ENCODE measurements around the gene SRC. TPM values are rescaled to one million over a fixed set of nuclear protein-coding genes. Genes with fewer than 3 reads are reported as not detected.

Gene SRC
- total RNA-seq, 1 experiment from 2014 or later: 55.6 TPM

DNA sequence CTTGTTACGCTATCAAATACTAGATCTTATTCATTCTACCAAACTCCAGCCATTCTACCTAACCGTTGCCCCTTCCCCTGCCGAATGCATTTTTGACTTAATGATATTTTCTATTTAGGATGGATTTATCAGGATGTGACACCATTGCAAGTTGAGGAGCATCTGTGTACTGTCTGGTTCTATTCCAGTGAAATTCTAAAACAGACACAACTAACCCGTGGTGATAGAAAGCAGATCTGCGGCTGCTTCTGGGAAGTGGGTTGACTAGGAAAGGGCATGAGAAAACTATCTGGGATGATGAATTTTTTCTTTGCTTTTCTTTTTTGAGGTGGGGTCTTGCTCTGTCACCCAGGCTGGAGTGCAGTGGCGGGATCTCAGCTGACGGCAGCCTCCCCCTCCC lies 20.7 kb upstream of the SRC start:
- Histone ChIP-seq H3K79me2 (ENCODE audit: low read length) (no peaks in the 10 kb centered on the region), H3F3A (ENCODE audit: low read length, unreplicated experiment) (no peaks in the 10 kb centered on the region), H3K27ac (ENCODE audit: low read length) (no peak overlapping the region), H3K9me3 (ENCODE audit: low read length) (no peaks in the 10 kb centered on the region), H3K9ac (ENCODE audit: low read length) (no peak overlapping the region), H4K20me1 (ENCODE audit: low read length) (no peaks in the 10 kb centered on the region), H3K4me2 (ENCODE audit: low read length) (no peak overlapping the region), H3K4me1 (ENCODE audit: insufficient read depth, low read length) (no peaks in the 10 kb centered on the region), H3K4me3 (ENCODE audit: low read length) (no peak overlapping the region), H2AFZ (ENCODE audit: low read length) (no peak overlapping the region), H3K27me3 (ENCODE audit: low read length) (no peaks in the 10 kb centered on the region), H3K36me3 (ENCODE audit: low read depth, low read length) (no peaks in the 10 kb centered on the region), H3K9me2 (replicated peaks; ENCODE audit: low read length) (no peaks in the 10 kb centered on the region)
- TF ChIP-seq, protein P1, sequence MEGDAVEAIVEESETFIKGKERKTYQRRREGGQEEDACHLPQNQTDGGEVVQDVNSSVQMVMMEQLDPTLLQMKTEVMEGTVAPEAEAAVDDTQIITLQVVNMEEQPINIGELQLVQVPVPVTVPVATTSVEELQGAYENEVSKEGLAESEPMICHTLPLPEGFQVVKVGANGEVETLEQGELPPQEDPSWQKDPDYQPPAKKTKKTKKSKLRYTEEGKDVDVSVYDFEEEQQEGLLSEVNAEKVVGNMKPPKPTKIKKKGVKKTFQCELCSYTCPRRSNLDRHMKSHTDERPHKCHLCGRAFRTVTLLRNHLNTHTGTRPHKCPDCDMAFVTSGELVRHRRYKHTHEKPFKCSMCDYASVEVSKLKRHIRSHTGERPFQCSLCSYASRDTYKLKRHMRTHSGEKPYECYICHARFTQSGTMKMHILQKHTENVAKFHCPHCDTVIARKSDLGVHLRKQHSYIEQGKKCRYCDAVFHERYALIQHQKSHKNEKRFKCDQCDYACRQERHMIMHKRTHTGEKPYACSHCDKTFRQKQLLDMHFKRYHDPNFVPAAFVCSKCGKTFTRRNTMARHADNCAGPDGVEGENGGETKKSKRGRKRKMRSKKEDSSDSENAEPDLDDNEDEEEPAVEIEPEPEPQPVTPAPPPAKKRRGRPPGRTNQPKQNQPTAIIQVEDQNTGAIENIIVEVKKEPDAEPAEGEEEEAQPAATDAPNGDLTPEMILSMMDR (conservative IDR thresholded peaks at IDR 0.05; ENCODE audit: low read depth, low read length): no peak
- TF ChIP-seq EZH2 (IDR thresholded peaks at IDR 0.05; ENCODE audit: low read length, unreplicated experiment): no peak
- TF ChIP-seq EZH2phosphoT487 (IDR thresholded peaks at IDR 0.05; ENCODE audit: borderline replicate concordance, low read length): no peak
- DNase-seq (no peak), ATAC-seq (no peak)
- intact Hi-C loops (cut with micrococcal nuclease): no loop called here
- no TSS peak for BruUV-seq (replicated peaks)
- POLR2A ChIA-PET (ENCODE audit: unreplicated experiment): no interaction called here
- CTCF ChIA-PET: no interaction called here

DNA sequence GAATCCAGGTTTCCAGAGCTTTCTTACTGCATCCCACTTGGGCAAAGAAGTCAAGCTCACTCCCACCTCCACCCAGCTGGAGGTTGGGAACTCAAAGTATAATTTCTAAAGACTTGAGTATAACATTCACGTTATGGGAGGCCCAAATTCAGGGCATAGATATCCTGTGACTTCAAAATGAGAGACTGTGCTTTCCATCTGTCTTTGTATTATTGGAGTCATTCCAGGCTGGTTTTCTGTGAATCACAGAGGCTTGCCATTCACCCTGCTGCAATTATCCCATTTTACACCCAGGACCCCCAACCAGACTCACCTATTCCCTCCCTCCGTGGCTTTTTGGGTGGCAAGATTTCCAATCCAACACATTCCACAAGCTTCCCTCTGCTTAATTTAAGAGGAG lies 19.3 kb upstream of the SRC start:
- Histone ChIP-seq H3K9ac (ENCODE audit: low read length) (no peak overlapping the region), H4K20me1 (ENCODE audit: low read length) (no peaks in the 10 kb centered on the region), H3K36me3 (ENCODE audit: low read depth, low read length) (no peaks in the 10 kb centered on the region), H3F3A (ENCODE audit: low read length, unreplicated experiment) (no peaks in the 10 kb centered on the region), H3K27ac (ENCODE audit: low read length) (no peak overlapping the region), H3K27me3 (ENCODE audit: low read length) (no peaks in the 10 kb centered on the region), H3K4me1 (ENCODE audit: insufficient read depth, low read length) (no peaks in the 10 kb centered on the region), H3K9me2 (replicated peaks; ENCODE audit: low read length) (no peaks in the 10 kb centered on the region), H3K79me2 (ENCODE audit: low read length) (no peaks in the 10 kb centered on the region), H3K9me3 (ENCODE audit: low read length) (no peaks in the 10 kb centered on the region), H2AFZ (ENCODE audit: low read length) (no peak overlapping the region), H3K4me3 (ENCODE audit: low read length) (no peak overlapping the region), H3K4me2 (ENCODE audit: low read length) (no peak overlapping the region)
- TF ChIP-seq EZH2 (IDR thresholded peaks at IDR 0.05; ENCODE audit: low read length, unreplicated experiment): no peak
- TF ChIP-seq, protein P1 (conservative IDR thresholded peaks at IDR 0.05; ENCODE audit: low read depth, low read length): no peak
- no peak for TF ChIP-seq EZH2phosphoT487 (IDR thresholded peaks at IDR 0.05; ENCODE audit: borderline replicate concordance, low read length)
- intact Hi-C loops (cut with micrococcal nuclease): no loop called here
- no TSS peak for BruUV-seq (replicated peaks)
- ChIA-PET CTCF (no interaction called here), POLR2A (ENCODE audit: unreplicated experiment) (no interaction called here)
- no peak for ATAC-seq
- no peak for DNase-seq

DNA sequence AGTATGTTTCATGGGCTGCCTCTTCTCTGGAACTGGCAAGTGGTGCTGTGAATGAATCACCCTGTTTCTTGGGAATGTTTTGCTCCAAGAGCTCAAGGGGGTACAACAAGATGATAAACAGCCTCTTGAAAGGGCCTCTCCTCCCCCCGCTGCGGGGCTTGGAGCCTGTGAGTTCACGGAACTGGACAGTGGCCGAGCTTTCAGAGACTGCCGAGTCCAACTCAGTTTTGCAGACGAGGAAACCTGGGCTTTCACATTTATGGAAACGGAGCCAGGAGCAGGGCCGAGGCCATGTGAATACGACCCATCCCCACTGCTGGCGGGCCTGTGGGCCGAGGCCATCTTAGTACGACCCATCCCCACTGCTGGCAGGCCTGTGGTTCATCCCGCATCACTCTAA lies 18.2 kb upstream of the SRC start:
- BruUV-seq (replicated peaks): no TSS peak
- ATAC-seq (no peak), DNase-seq (no peak)
- Histone ChIP-seq H3K27me3 (ENCODE audit: low read length) (no peaks in the 10 kb centered on the region), H3K4me1 (ENCODE audit: insufficient read depth, low read length) (no peaks in the 10 kb centered on the region), H4K20me1 (ENCODE audit: low read length) (no peaks in the 10 kb centered on the region), H3K27ac (ENCODE audit: low read length) (no peak overlapping the region), H3K9ac (ENCODE audit: low read length) (no peak overlapping the region), H3K4me3 (ENCODE audit: low read length) (no peak overlapping the region), H3F3A (ENCODE audit: low read length, unreplicated experiment) (no peaks in the 10 kb centered on the region), H3K4me2 (ENCODE audit: low read length) (no peak overlapping the region), H3K36me3 (ENCODE audit: low read depth, low read length) (no peaks in the 10 kb centered on the region), H3K9me2 (replicated peaks; ENCODE audit: low read length) (no peaks in the 10 kb centered on the region), H2AFZ (ENCODE audit: low read length) (no peak overlapping the region), H3K79me2 (ENCODE audit: low read length) (no peaks in the 10 kb centered on the region), H3K9me3 (ENCODE audit: low read length) (no peaks in the 10 kb centered on the region)
- TF ChIP-seq, protein P1 (conservative IDR thresholded peaks at IDR 0.05; ENCODE audit: low read depth, low read length): no peak
- no peak for TF ChIP-seq EZH2phosphoT487 (IDR thresholded peaks at IDR 0.05; ENCODE audit: borderline replicate concordance, low read length)
- no peak for TF ChIP-seq EZH2 (IDR thresholded peaks at IDR 0.05; ENCODE audit: low read length, unreplicated experiment)
- intact Hi-C loops (cut with micrococcal nuclease): no loop called here
- POLR2A ChIA-PET (ENCODE audit: unreplicated experiment): no interaction called here
- CTCF ChIA-PET: no interaction called here

All from PC-3 (cell line).